Measurements from ENCODE around the gene KRTAP10-3. TPM values are rescaled to one million over a fixed set of nuclear protein-coding genes. Genes with fewer than 3 reads are reported as not detected.

KRTAP10-3 gene
- total RNA-seq, 4 donors from 2014 or later = not detected

- no peak for TF ChIP-seq POLR2A (IDR thresholded peaks at IDR 0.05)
- TF ChIP-seq CTCF (IDR thresholded peaks at IDR 0.05) = no peak
- DNase-seq = no peak
- Histone ChIP-seq H3K27ac (no peak overlapping the region), H3K4me3 (no peak overlapping the region), H3K36me3 (no peaks in the 10 kb centered on the region), H3K9me3 (no peaks in the 10 kb centered on the region), H3K4me1 (peaks cover 0 to 10% (median 6%) of the 10 kb centered on the region in 4 donors), H3K27me3 (no peaks in the 10 kb centered on the region)
Measured at GRCh38 chr21:44512496-44513388, 45.9 kb downstream of the KRTAP10-3 start.

DNA sequence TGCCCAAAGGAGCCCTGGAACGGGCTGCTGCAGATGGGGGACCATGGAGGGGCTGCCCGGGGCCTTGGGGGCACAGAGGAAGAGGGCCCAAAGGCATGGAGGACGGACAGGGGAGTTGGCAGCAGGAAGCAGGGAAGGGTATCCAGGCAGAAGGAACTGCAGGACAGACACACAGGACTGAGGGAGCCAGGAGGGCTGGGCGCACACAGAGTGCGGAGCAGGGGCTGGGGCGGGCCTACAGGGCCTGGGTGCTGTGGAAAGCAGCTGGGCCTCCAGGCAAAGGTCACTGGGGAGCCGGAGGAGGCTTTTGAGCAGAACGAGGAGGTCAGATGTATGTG, 46.7 kb downstream of the KRTAP10-3 start:
- no peak for DNase-seq
- TF ChIP-seq POLR2A (IDR thresholded peaks at IDR 0.05) (no peak), CTCF (IDR thresholded peaks at IDR 0.05) (no peak)

DNA sequence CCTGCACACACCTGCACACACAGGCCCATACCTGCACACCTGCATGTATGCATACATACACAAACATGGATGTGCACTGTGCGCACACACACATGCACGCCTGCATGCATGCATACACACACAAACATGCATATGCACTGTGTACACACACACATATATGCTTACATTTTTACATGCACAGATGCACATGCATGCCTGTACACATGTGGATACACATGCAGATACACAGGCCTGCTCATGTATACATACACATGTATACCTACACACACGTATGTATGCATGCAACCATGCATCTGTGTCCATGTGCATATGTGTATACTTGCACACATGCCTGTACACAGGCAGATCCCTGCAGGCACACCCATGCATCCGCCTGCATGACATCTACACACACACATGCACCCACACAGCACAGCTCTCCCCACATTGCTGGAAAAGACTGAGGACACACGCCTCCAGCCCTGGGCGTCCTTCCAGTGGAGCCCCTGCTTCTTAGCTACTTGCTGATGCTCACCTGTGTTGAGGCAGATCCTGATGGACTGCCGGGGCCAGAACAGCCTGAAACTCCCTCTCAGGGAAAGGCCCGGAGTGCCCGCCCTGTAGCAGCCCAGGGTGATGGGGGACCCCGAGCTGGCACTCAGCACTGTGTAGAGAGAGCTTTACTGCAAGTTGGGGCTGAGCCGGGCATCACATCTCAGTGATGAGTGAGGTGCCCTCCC, 47.2 kb downstream of the KRTAP10-3 start:
- TF ChIP-seq CTCF (IDR thresholded peaks at IDR 0.05) (no peak), POLR2A (IDR thresholded peaks at IDR 0.05) (no peak)
- Histone ChIP-seq H3K4me3 (no peak overlapping the region), H3K4me1 (peaks cover 0 to 10% (median 6%) of the 10 kb centered on the region in 4 donors), H3K27me3 (no peaks in the 10 kb centered on the region), H3K36me3 (no peaks in the 10 kb centered on the region), H3K9me3 (no peaks in the 10 kb centered on the region), H3K27ac (no peak overlapping the region)
- no peak for DNase-seq

More for the DNA sequence above, 46.7 kb downstream of the KRTAP10-3 start:
- Histone ChIP-seq H3K4me1 (peaks cover 0 to 10% (median 6%) of the 10 kb centered on the region in 4 donors), H3K27ac (no peak overlapping the region), H3K9me3 (no peaks in the 10 kb centered on the region), H3K36me3 (no peaks in the 10 kb centered on the region), H3K4me3 (no peak overlapping the region), H3K27me3 (no peaks in the 10 kb centered on the region)

DNA sequence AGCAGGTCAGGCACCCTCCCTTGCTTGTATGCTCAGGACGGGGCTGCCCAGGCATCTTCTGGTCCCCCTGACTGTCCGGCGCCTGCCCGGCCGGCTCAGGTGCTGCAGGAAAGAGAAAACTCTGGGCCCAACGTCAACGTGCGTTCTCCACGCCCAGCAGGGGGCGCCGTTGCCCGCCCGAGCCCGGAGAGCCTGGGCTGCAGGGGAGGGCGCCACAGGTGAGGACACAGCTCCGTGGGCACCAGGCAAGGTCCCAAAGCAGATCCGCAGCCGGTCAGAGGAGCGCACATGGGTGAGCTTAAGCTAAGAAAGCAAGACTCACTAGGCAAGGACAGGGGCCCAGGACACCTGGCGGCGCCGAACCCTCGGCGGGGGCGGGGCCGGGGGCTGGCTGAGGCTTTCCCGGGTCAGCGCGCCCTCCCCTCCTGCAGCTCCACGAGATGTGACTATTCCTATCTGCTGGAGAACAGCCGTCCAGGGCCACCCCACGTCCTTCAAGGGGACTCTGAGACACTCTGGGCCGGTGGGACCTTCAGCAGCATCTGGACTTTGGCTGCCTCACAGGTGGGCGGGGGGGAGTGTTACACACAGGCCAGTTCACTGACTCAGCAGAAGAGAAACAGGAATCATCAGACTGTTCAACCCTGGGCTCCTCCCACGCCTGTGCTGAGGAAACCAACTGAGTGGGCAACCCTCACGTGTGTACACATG, 47.9 kb downstream of the KRTAP10-3 start:
- peak; percentile 51 to 85 (median 83) for TF ChIP-seq CTCF (IDR thresholded peaks at IDR 0.05)
- no peak for TF ChIP-seq POLR2A (IDR thresholded peaks at IDR 0.05)
- Histone ChIP-seq H3K4me1 (peaks cover 0 to 10% (median 6%) of the 10 kb centered on the region in 4 donors), H3K4me3 (peak overlapping the region in 3 of 4 donors; percentile 24 to 43 (median 38)), H3K36me3 (no peaks in the 10 kb centered on the region), H3K9me3 (no peaks in the 10 kb centered on the region), H3K27ac (no peak overlapping the region), H3K27me3 (no peaks in the 10 kb centered on the region)
- peak; percentile 52 to 83 (median 81) for DNase-seq

DNA sequence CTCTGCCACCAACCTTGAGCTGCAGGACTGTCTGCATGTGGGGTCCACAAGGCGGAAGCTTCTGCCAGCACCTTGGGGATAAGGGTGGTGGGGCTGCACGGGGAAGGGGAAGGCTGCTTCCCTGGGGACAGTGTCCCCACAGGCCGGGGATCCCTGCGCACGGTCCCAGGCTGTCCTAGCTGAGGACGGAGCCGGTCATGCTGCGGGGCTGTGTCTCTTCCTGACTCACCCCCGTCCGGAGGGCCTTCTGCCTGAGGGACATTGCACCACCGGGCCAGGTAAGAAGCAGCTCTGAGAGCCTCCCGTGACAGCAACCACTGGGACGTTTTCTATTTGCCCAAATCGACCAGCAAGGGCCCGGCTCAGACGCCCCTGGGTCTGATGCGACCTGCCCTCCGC, 48.5 kb downstream of the KRTAP10-3 start:
- Histone ChIP-seq H3K27ac (no peak overlapping the region), H3K9me3 (no peaks in the 10 kb centered on the region), H3K4me1 (peaks cover 0 to 10% (median 6%) of the 10 kb centered on the region in 4 donors), H3K36me3 (no peaks in the 10 kb centered on the region), H3K27me3 (no peaks in the 10 kb centered on the region), H3K4me3 (peak overlapping the region in 2 of 4 donors; percentile 24 to 43)
- TF ChIP-seq CTCF (IDR thresholded peaks at IDR 0.05) = no peak
- no peak for TF ChIP-seq POLR2A (IDR thresholded peaks at IDR 0.05)
- no peak for DNase-seq
